ENCODE results near the gene KCTD16.

DNA sequence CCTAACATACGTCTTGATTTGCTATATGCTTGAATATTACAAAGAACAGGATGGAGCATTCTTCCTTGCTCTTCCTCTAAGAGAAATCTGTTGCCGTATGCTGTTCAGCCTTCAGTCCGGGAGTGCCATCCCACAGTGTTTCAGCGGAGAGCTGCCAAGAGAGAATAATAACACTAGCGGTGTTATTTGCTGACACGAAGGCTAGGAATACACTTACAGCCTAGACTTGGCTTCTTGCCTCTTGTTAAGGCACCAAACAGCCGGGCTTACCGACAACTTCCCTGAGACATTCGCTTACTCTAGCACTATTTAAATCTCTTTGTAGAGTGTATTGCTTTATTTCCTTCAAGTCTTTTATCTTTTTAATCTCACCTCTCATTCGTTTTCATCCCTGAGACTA, 31.4 kb downstream of the KCTD16 start:
- TF ChIP-seq, protein P1, sequence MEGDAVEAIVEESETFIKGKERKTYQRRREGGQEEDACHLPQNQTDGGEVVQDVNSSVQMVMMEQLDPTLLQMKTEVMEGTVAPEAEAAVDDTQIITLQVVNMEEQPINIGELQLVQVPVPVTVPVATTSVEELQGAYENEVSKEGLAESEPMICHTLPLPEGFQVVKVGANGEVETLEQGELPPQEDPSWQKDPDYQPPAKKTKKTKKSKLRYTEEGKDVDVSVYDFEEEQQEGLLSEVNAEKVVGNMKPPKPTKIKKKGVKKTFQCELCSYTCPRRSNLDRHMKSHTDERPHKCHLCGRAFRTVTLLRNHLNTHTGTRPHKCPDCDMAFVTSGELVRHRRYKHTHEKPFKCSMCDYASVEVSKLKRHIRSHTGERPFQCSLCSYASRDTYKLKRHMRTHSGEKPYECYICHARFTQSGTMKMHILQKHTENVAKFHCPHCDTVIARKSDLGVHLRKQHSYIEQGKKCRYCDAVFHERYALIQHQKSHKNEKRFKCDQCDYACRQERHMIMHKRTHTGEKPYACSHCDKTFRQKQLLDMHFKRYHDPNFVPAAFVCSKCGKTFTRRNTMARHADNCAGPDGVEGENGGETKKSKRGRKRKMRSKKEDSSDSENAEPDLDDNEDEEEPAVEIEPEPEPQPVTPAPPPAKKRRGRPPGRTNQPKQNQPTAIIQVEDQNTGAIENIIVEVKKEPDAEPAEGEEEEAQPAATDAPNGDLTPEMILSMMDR (IDR thresholded peaks at IDR 0.05): no peak
- TF ChIP-seq EZH2 (IDR thresholded peaks at IDR 0.05; ENCODE audit: borderline replicate concordance, insufficient read depth, low read depth, low read length, poor library complexity, severe bottlenecking): no peak
